Loucy (cell line): Measurements from ENCODE around the gene MOGAT3.

ENCODE experiments used
- H2AFZ ChIP-seq: fragments of 200-600 bp; sonication (generic); 2 replicates; pipeline ENCODE4 v1.6.0; 2016; ENCODE audit warnings: antibody characterized with exemption, mild to moderate bottlenecking, low read length, moderate library complexity
- H3F3A ChIP-seq: fragments of 200-600 bp; 2 replicates; pipeline ENCODE4 v1.6.0; 2016; ENCODE audit warnings: antibody characterized with exemption, low read depth, mild to moderate bottlenecking
- H3K27me3 ChIP-seq: fragments of 200-600 bp; sonication (generic); 2 replicates; pipeline ENCODE4 v1.6.1; 2014; ENCODE audit warnings: low read length, mild to moderate bottlenecking; ENCODE audit not compliant: insufficient read depth, poor library complexity, severe bottlenecking
- H3K36me3 ChIP-seq: fragments of 200-600 bp; sonication (generic); 2 replicates; pipeline ENCODE4 v1.6.1; 2016; ENCODE audit warnings: low read length; ENCODE audit not compliant: insufficient read depth
- H3K4me1 ChIP-seq: fragments of 200-600 bp; sonication (generic); 2 replicates; pipeline ENCODE4 v1.5.1; 2014; ENCODE audit warnings: low read length, mild to moderate bottlenecking; ENCODE audit not compliant: insufficient read depth, poor library complexity, severe bottlenecking
- H3K4me2 ChIP-seq: fragments of 200-600 bp; sonication (generic); 2 replicates; pipeline ENCODE4 v1.6.0; 2014; ENCODE audit warnings: antibody characterized with exemption, low read length, low read depth, mild to moderate bottlenecking; ENCODE audit not compliant: poor library complexity, severe bottlenecking
- H3K4me3 ChIP-seq: fragments of 200-600 bp; sonication (generic); 2 replicates; pipeline ENCODE4 v1.5.1; 2014; ENCODE audit warnings: low read length, mild to moderate bottlenecking, mixed read lengths; ENCODE audit not compliant: poor library complexity, severe bottlenecking
- H3K79me2 ChIP-seq: fragments of 200-600 bp; sonication (generic); 2 replicates; pipeline ENCODE4 v1.6.1; 2014; ENCODE audit warnings: low read length; ENCODE audit not compliant: insufficient read depth
- H3K9ac ChIP-seq: fragments of 200-600 bp; sonication (generic); 2 replicates; pipeline ENCODE4 v1.6.0; 2014; ENCODE audit warnings: mild to moderate bottlenecking, low read depth, low read length, moderate library complexity; ENCODE audit not compliant: poor library complexity, severe bottlenecking
- H3K9me2 ChIP-seq: fragments of 200-600 bp; sonication (generic); replicated peaks from 2 replicates; pipeline ENCODE4 v1.6.1; 2016; ENCODE audit warnings: low read depth, low read length, mixed read lengths
- H3K9me3 ChIP-seq: fragments of 200-600 bp; sonication (generic); 2 replicates; pipeline ENCODE4 v1.6.1; 2014; ENCODE audit warnings: mild to moderate bottlenecking, antibody characterized with exemption, low read length, low read depth; ENCODE audit not compliant: insufficient read depth
- H4K20me1 ChIP-seq: fragments of 200-600 bp; sonication (generic); 2 replicates; pipeline ENCODE4 v1.6.0; 2014; ENCODE audit warnings: antibody characterized with exemption, low read length, mild to moderate bottlenecking; ENCODE audit not compliant: insufficient read depth, poor library complexity, severe bottlenecking
- CTCF ChIP-seq: fragments of 200-600 bp; sonication (generic); conservative IDR thresholded peaks from 2 replicates; pipeline ENCODE4 v1.5.1; 2014; ENCODE audit warnings: mild to moderate bottlenecking, antibody characterized with exemption, low read length
- EZH2phosphoT487 ChIP-seq: fragments of 200-600 bp; IDR thresholded peaks from 2 replicates; pipeline ENCODE4 v1.6.1; 2018; ENCODE audit warnings: antibody characterized with exemption, mild to moderate bottlenecking, moderate library complexity, borderline replicate concordance

The MOGAT3 gene

GRCh38 chr7:101245147-101245668 lies 44.4 kb upstream of the MOGAT3 start:
- H3K4me2 ChIP-seq, result peak overlapping the region; percentile 94
- H3K36me3 ChIP-seq, result no peaks in the 10 kb centered on the region
- peak overlapping the region; percentile 92 for H3K9ac ChIP-seq
- H3K4me3 ChIP-seq, result peak overlapping the region; percentile 100
- no peaks in the 10 kb centered on the region for H3K9me2 ChIP-seq
- no peaks in the 10 kb centered on the region for H3F3A ChIP-seq
- no peaks in the 10 kb centered on the region for H3K27me3 ChIP-seq
- TF ChIP-seq CTCF (no peak), EZH2phosphoT487 (no peak)
- peak overlapping the region; percentile 62; the same call in 1 of the 2 replicates for H2AFZ ChIP-seq
- H4K20me1 ChIP-seq, result peaks cover 24% of the 10 kb centered on the region
- peaks cover 10% of the 10 kb centered on the region for H3K4me1 ChIP-seq
- no peaks in the 10 kb centered on the region for H3K9me3 ChIP-seq
- H3K79me2 ChIP-seq, result peaks cover 67% of the 10 kb centered on the region

- Histone ChIP-seq H3K36me3 (no peaks in the 10 kb centered on the region), H4K20me1 (peaks cover 22% of the 10 kb centered on the region), H3K9ac (peak within 1 kb of the TSS; percentile 92), H3K4me3 (peak within 1 kb of the TSS; percentile 100), H3K4me1 (peaks cover 7% of the 10 kb centered on the region), H3K9me3 (no peaks in the 10 kb centered on the region), H3K27me3 (no peaks in the 10 kb centered on the region), H3K4me2 (peak within 1 kb of the TSS; percentile 94), H2AFZ (peak within 1 kb of the TSS; percentile 86), H3F3A (no peaks in the 10 kb centered on the region), H3K79me2 (peaks cover 61% of the 10 kb centered on the region), H3K9me2 (no peaks in the 10 kb centered on the region)
- no peak for TF ChIP-seq EZH2phosphoT487
- TF ChIP-seq CTCF, result peak; percentile 83
These were observed 43.7 kb upstream of the MOGAT3 start, which contains the start of gene FIS1 for GRCh38 chr7:101244375-101245146. Gene FIS1, minus strand, starts transcription at chr7:101245081. Its CDS starts 77 bp downstream, at chr7:101245004.

GRCh38 chr7:101243646-101244374 lies 43.0 kb upstream of the MOGAT3 start:
- Histone ChIP-seq H3K4me3 (peak overlapping the region; percentile 100), H2AFZ (no peak overlapping the region), H3K27me3 (no peaks in the 10 kb centered on the region), H3K9me3 (no peaks in the 10 kb centered on the region), H3K9ac (peak overlapping the region; percentile 92), H3F3A (no peaks in the 10 kb centered on the region), H4K20me1 (peaks cover 22% of the 10 kb centered on the region), H3K36me3 (no peaks in the 10 kb centered on the region), H3K4me2 (peak overlapping the region; percentile 94), H3K4me1 (peaks cover 7% of the 10 kb centered on the region), H3K79me2 (peaks cover 53% of the 10 kb centered on the region), H3K9me2 (no peaks in the 10 kb centered on the region)
- TF ChIP-seq CTCF (no peak), EZH2phosphoT487 (no peak)
